GM18499 (cell line): Measurements from ENCODE around the gene DYSF.

Source experiments
- ATAC-seq: cut with Tn5 transposase; IDR thresholded peaks from one replicate; pipeline ENCODE4 v1.9.1; 2021; ENCODE audit warnings: moderate number of reproducible peaks; ENCODE audit not compliant: insufficient read depth, unreplicated experiment

DYSF gene

DNA sequence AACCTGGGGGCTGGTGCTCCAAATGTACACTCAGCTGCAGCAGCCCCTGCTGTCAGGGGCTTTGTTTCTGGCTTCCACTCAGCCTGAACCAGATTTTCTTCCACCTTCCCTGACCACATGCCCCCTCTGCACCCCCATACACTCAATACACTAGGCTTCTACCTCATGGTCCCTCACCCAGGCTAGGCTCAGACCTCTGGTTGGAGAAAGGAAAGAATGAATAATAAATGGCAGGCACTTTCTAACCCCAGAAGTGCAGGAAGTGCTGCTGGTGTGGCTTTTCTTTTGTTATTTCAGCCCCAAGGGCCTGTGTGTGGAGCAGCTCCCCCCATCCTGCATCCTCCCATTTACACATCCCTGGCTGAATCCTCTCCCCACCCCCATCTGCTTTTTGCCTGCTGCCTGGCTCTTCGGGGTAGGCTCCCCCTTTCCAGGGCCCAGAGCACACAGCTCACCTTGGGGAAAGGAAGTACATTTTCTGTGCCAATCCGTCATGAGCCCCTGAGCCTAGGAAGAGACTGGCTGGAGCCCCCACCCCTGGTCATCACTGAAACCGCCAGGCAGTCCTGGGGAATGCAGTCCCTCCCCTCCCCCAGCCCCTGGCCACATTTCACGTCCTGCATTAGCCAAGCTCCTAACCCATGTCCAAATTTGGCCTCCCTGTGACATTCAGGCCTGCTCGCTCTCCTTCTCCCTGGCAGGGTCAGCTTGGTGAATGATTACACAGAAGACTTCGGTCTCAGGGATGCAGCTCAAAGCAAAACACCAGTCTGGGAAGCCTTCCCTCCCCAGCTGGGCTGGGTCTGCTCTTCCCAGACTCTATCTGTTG, 2.6 kb downstream of the DYSF start:
- no peak for ATAC-seq

DNA sequence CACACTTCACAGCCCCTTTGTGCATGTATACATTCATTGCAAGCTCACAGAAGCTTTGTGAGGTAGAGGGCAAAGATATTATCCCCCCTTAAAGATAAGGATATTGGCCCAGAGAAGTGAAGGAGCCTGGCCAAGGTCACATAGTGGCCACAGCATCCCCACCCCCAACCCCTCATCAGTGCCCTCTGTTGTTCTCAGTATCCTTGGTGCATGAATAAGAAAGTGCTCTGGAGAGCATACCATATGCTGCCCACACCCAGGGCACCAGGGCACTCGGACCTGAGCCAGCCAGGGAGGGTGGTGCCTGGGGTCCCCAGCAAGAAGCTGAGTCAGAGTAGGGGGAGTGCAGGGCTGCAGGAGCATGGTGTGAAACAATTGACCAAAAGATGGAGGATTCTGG, 3.3 kb downstream of the DYSF start:
- ATAC-seq, result no peak

DNA sequence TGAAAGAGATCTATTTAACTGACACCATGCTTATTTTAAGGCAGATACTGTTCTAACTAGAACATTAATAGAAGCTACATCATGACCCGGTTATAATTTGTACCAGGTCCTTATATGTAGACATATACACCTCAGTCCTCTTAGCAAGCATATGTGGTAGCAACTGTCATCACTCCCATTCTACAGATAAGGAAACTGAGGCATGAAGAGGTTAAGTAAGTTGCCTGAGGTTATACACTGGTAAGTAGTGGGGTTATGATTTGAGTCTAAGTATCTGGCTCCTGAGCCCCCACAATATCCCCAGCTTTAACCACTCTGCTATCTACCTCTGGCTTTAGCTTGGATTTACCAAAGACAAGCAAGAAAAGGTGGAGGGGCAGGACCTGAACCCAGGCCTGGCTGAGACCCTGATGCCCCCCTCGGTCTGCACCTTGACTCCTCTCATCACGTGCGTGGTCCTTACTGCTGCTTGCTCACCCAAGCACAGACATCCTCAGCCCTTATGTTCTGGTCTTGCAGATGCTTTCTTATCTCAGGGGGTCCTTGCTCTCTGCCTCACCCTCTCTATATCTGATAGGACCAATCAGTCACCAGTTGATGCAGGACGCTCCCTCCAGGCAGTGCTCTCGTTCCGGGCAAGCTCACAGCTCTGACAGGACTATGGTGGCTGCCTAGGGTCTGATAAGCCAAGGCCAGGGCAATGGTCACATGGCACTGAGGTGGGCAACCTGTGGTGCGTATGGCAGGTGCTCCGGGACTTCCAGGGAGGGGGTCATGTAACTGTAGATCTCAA, 4.0 kb downstream of the DYSF start:
- ATAC-seq, result no peak

DNA sequence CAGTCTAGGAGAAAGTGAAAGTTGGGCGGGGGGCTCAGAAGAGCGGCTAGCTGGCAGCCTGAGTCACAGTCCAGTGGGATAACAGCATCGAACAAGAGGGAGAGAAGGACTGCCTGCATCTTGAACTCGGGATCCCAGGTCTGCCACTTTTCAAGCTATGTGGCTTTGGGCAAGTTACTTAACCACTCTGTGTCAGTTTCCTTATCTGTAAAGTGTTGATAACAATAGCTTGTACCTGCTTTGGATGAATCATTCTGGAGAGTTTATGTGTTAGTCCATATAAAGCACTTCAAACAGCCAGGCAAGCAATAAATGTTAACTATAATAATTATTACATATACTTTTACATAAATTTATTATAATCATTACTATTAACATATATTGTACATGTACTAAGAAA, 4.6 kb downstream of the DYSF start:
- no peak for ATAC-seq

DNA sequence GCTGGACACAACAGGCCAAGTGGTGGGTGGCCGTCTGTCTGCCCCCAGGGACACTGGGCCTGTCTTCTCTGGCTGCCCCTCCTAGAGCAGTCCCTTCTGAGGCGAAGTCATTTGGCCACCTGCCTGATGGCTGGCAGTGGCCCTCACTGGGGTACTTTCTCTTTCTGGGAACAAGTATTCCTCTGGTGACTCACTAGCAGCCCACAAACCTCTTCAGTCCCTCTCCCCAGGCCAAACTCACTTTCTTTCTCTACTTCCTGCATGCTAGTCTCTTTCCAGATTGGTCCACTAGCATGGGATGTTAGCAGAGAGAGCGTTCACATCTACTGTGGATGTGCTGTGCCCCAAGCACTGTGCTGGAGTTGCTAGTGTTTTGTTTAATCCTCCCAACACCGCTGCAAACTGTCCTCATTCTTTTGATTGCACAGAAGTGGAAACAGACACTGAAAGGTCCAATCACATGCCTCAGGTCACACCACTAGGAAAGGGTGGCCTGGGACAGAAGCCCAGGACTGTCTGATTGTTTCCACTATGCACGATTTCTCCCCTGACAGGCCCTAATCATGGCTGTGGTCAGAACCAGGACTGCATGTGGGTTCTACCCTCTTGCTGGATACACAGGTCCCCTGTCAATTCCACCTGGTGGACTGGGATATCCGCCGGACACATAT, 5.2 kb downstream of the DYSF start:
- ATAC-seq, result no peak

DNA sequence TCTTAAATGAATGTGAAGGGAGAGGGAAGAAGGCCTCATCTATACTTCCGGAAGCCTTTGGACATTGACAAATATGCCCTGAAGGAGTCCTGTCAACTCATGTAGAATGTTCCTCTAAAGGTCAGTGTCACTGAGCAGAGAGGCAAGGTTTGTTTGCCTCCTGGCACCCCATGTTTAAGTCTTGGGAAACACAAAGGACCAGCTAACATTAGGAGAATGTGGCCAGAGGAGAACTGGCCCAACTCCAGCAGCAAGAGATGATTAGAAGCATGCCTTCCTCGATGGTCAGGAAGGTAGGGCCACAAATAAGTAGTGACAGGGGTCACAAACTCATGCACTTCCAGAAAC, 5.7 kb downstream of the DYSF start:
- ATAC-seq, result no peak

DNA sequence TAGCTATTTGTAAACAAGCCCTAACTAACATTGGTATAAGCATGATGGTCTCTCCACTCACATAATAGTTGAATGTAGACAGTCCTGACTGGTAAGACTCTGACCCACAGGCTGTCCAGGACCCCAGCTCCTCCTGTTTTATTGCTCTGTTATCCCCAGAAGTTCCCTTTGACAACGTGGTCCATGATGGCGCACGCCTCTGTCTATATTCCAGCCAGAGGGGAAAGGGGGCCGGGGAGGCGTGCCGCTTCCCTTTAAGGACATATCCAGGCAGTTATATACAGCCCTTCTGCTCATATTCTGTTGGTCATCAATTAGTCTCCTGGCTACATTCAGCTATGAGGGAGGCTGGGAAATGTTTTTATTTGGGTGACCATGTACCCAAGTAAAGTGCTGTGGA, 6.7 kb downstream of the DYSF start:
- no peak for ATAC-seq

DNA sequence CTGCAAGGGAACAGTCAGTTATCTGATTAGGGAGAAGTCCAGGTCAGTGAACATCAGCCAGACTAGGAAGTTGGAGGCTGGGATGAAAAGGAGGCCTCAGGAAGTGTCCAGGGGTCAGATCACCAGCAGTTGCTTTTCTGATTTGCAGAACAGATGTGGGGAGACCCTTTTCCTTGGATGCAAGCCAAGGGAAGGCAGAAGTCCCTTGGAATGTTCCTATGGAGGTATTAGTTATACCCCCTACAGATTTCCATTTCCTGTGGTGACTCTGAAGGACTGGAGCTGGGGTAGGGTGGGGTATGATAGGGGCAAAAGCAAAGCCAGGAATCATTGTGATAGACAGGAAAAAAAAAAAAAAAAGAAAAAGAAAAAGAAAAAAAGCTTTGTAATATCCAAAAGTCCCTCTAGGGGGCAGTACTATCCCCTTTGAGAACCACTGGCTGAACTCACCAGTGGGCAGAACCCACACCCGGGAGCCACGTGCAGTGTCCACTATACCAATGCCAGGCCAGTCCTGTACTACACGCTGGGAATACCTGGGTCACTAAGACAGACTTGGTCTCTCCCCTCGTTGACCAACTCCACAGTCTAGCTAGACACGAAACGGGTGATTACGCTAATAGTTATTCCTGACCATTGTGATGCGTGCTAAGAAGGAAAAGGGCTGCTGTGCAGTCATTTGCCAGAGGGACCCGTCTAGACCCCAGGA, 7.4 kb downstream of the DYSF start:
- ATAC-seq, result no peak

DNA sequence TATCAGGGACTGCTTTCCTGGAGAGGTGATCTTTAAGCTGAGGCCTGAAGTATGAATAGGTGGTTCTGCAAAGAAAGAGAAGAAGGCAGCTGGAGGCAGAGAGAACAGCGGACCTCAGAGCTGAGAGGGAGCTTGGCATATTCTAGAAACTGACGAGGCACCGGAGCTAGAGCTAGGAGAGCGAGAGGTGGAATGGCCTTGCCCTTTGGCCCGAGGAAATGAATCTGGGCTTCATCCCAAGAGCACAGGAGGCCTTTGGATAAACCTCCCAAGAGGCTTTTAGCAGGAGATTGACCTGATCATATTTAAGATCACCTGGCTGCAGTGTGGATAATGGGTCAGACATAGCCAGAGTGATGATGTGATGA, 7.9 kb downstream of the DYSF start:
- ATAC-seq, result no peak

DNA sequence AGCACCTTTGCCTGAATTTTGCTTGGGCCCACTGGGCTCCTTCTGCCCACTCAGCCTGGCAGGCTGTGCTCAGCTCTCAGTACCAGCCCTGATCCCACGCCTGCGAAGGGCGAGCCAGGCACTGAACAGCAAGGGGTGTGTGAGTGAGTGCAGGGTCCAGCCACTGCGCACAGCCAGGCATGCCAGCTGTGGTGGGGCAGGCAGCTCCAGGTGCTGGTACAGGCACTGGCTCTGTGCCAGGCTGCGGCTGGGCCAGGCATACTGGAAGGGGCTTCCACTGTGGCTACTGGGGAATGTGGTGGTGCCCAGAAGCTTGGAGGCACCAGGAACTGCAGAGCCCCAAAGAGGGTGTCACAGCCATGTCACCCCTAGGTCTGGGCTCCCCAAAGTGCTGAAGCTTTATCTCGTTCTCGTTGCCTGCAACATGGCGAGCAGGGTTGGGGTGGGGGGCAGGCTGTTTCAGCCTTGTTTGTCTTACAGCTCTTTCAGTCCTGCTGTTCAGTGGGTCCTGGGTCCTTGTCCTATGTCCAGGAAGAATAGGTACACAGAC, 8.8 kb downstream of the DYSF start:
- ATAC-seq, result no peak

DNA sequence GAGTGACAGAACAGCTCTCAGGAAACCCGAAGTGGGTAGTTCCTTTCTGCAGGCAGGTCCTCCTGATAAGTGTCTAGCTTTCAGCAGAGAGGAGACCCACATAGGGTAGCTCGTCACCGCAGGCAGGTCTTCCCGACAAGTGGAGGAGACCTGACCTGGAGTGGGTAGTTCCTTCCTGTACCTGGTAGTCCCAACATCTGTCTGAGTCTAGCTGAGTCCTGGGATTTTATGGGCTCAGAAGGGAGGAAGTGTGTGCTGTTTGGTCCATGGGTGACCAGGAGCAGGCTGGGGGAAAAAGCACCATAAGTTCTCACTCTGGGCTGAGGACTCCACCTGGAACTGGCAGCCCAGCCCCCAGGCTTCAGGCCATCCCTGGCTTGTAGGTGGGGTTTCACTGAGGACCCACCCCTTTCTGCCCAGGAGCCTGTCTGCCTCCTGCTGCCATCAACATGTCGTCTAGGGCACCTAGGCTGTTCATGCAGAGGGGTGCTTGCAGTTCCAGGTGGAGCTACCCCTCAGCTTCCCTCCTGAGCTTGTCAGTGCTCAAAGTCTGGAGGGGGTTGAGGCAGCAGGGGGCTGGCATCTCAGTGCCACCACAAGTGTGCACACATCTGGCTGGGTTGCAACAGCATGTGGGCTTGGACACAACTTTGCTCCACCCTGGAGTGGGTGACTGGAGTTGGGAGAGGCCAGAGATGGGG, 9.4 kb downstream of the DYSF start:
- no peak for ATAC-seq

DNA sequence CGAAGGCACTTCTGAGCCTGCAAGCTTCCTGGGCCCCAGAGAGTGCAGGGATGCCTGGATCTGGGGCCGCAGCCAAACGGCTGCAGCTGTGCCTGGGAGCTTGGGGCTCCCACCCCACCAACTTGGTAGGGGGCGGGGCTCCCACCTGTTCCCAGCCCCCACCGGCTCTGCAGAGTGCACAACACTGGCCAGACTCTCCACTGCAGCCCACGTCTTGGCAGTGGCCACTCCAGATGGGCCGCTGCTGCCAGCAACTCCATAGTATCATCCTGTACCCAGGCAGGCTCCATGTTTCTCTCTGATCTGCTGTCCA, 9.9 kb downstream of the DYSF start:
- no peak for ATAC-seq

DNA sequence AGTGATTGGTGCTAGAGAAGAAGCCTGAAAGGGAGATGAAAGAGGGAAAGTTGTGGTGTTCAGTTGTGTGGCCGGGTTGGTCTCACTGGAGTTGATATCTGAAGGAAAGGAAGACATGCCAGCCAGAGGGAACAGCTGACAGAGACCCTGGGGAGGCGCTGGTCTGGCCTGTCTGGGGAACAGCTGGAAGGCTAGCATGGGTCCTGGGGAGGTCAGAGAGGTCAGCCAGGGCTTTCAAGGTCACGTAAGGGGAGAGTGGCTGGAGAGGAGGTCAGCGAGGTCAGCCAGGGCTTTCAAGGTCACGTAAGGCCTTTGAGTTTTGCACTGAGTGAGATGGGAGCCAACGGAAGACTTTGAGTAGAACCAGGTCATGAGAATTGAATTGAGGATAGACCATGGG, 11.0 kb downstream of the DYSF start:
- ATAC-seq, result no peak

DNA sequence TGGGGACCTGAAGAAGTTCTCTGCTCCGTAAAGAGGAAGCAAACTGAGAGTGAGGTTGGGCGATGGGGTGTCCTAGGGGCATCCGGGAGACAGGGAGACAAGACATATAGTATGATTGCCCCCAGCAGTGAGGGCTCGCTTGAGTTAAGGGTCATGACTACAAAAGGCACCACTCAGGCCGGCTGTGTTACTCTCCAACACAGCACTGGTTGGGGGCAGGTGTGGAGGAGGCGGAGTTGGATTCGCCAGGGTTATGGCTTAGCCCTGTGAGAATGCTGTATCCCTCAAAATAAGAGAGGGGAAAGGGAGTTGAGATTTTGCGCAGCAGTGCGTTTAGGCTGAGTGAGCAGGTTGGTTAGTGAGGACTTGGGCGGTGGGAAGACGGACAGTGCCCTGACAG, 12.0 kb downstream of the DYSF start:
- ATAC-seq, result no peak

DNA sequence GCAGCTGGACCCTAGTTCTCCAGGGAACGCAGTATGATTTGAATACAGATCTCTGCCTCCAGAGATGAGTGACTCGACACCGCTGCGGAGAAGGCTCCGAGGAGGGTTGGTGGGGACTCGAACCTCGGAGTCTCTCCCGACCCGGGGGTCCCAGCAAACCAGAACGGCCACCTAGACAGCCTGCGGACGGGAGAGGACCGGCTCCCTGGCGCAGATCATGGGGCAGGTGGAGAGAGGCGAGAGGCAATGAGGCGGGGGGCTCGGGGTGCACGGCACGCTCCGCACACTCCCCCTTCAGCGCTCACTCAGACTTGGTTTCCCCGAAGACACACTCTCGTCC, 12.6 kb downstream of the DYSF start:
- no peak for ATAC-seq

DNA sequence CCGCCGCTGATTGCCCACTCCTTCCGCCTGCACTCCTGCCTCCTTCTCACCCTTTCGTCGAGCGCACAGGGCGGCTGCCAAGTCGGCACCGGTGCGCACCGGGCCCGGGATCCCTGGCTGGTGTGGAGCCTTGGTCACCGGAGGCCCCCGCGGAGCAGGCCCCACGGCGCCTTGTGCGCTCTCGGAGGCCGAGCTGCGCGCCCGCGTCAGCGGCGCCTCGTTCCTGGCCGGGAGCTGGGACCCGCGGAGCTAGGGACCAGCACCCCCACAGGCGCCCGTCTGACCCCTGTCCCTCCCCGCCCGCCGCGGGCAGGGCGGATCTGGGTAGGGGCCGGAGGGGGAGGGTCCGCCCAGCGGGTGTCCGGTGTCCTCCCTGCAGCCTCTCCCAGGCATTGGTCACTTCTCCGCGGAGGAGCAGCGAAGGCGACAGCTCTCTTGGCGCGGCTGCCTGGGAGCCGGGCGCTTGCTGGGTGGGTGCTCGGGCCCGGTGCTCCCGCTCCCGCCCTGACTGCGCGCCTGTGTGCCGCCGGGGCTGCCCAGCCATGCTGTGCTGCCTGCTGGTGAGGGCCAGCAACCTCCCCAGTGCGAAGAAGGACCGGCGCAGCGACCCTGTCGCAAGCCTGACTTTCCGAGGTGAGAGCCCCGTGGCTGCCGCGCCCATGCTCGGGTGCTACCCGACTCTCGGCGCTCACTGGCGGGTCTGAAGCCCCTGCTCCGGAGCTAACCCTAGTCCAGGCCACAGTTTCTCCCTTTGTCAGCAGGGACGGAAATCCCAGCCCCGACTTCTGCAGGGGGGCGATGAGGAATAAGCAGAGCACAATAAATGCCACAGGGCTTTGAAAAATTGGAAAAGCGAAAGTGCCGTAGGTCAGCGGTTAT, 13.2 kb downstream of the DYSF start:
- no peak for ATAC-seq

DNA sequence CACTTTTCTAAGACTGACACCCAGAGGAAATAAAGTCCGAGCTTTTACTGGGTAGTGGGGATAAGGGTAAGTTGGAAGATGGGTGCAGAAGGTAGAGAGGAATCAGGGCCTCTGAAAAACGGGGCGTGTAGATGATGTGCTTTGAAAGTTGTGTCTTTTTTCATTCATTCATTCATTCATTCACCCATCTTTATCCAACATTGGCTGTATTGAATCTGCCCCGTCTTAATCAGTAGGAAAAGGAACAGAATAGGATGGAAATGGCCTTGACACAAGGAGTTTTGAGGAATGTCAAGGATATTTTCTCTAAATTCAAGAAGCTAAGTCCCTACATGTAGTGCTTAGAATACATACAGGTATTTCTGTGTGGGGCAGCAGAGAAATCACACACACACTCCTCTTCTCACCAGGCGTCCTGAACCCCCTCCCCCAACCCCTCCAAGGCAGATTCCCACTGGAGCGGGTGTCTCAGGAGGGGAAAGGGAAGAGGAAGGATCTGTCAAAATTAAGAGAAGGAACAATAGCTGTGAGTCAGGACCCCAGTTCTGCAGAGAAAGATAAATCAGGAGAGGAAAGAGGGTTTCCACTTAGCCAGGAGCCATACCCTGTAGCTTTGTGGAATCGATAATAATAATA, 13.9 kb downstream of the DYSF start:
- ATAC-seq, result no peak

DNA sequence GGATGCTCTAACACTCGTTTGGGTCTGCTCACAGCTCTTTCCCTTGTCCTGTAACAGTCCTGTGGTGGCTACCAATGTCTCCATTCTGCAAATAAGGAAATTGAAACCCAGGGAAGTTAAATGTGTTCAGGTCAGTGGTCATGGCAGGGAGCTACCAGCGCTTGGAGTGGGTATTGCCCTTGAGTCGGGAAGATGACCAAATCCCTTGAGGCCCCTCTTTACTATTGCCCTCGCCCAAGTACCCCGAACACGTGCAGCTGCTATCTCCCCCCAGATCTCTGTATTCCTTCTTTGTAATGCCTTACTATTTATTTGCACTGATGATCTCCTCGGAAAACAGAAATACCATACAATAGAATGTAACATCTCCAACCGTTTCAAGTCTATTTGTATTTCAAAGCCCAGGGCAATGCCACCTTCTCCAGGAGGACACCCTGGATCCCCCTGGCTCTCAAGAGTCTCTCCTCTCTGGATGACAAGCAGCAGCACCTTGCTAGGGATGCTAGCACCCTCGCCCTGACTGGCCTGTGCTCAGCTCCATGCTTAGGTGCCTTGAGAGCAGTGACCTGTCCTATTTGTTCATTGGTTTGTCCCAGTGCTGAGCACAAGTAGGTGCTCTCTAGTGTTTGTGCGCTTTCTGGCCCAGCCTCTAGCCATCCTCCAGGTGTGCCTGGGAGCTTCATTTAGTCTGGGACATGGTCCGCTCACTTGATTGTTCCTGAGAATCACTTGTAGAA, 15.1 kb downstream of the DYSF start:
- ATAC-seq, result no peak
